Neural crest cell (in vitro differentiated cells): ENCODE results near the gene SLC12A7. TPM values are rescaled to one million over a fixed set of nuclear protein-coding genes. Genes with fewer than 3 reads are reported as not detected.

Experiments used
- DNase-seq: peaks from one replicate; pipeline ENCODE4 v3.0.0; 2021; ENCODE audit warnings: low read depth, mixed read lengths, low spot score
- H3K27ac Mint-ChIP-seq: one replicate; pipeline ENCODE4 v1.8.0; 2021; ENCODE audit warnings: mild to moderate bottlenecking, mixed read lengths; ENCODE audit not compliant: unreplicated experiment
- H3K27me3 Mint-ChIP-seq: 2 replicates; pipeline ENCODE4 v1.8.0; 2021; ENCODE audit warnings: low read depth, mild to moderate bottlenecking, mixed read lengths
- H3K36me3 Mint-ChIP-seq: 2 replicates; pipeline ENCODE4 v1.8.0; 2021; ENCODE audit warnings: low read depth, mild to moderate bottlenecking, mixed read lengths
- H3K4me1 Mint-ChIP-seq: 2 replicates; pipeline ENCODE4 v1.8.0; 2021; ENCODE audit warnings: mixed read lengths
- H3K4me3 Mint-ChIP-seq: one replicate; pipeline ENCODE4 v1.8.0; 2021; ENCODE audit warnings: mild to moderate bottlenecking, mixed read lengths
- H3K9me3 Mint-ChIP-seq: 2 replicates; pipeline ENCODE4 v1.8.0; 2021; ENCODE audit warnings: mixed read lengths
- CTCF ChIP-seq: fragments of 200-600 bp; sonication (generic); conservative IDR thresholded peaks from 2 replicates; pipeline ENCODE4 v1.5.0; 2021; ENCODE audit warnings: antibody characterized with exemption, mild to moderate bottlenecking
- total RNA-seq: library from RNA; stranded (reverse); gene quantifications from 2 replicates; pipeline ENCODE4 v1.2.1, GENCODE V29; 2021

SLC12A7 gene
- total RNA-seq, 1 donor from 2014 or later = 40.7 TPM

GRCh38 chr5:1035421-1036405, 76.2 kb downstream of the SLC12A7 start:
- no peaks in the 10 kb centered on the region for H3K27me3 Mint-ChIP-seq
- H3K27ac Mint-ChIP-seq = no peak overlapping the region
- TF ChIP-seq CTCF = no peak
- peaks cover 16% of the 10 kb centered on the region for H3K36me3 Mint-ChIP-seq
- no peak for DNase-seq
- H3K4me3 Mint-ChIP-seq = no peak overlapping the region
- peaks cover 4% of the 10 kb centered on the region for H3K9me3 Mint-ChIP-seq
- H3K4me1 Mint-ChIP-seq = no peaks in the 10 kb centered on the region

GRCh38 chr5:1034986-1035385, 76.9 kb downstream of the SLC12A7 start:
- Mint-ChIP-seq H3K4me3 (no peak overlapping the region), H3K9me3 (no peaks in the 10 kb centered on the region), H3K4me1 (no peaks in the 10 kb centered on the region), H3K27me3 (no peaks in the 10 kb centered on the region), H3K36me3 (peaks cover 10% of the 10 kb centered on the region), H3K27ac (no peak overlapping the region)
- DNase-seq = no peak
- TF ChIP-seq CTCF = no peak

- TF ChIP-seq CTCF = no peak
- Mint-ChIP-seq H3K4me3 (no peak overlapping the region), H3K4me1 (no peaks in the 10 kb centered on the region), H3K36me3 (peaks cover 7% of the 10 kb centered on the region), H3K9me3 (no peaks in the 10 kb centered on the region), H3K27me3 (no peaks in the 10 kb centered on the region), H3K27ac (no peak overlapping the region)
- no peak for DNase-seq
Observed at GRCh38 chr5:1034421-1034905, 77.4 kb downstream of the SLC12A7 start.

- Mint-ChIP-seq H3K9me3 (no peaks in the 10 kb centered on the region), H3K27ac (peak overlapping the region; percentile 50), H3K36me3 (peaks cover 7% of the 10 kb centered on the region), H3K4me3 (no peak overlapping the region), H3K27me3 (no peaks in the 10 kb centered on the region), H3K4me1 (no peaks in the 10 kb centered on the region)
- TF ChIP-seq CTCF = no peak
- no peak for DNase-seq
Observed at GRCh38 chr5:1033606-1034420, 78.0 kb downstream of the SLC12A7 start.

- Mint-ChIP-seq H3K36me3 (peaks cover 4% of the 10 kb centered on the region), H3K9me3 (no peaks in the 10 kb centered on the region), H3K27ac (no peak overlapping the region), H3K27me3 (no peaks in the 10 kb centered on the region), H3K4me3 (no peak overlapping the region), H3K4me1 (no peaks in the 10 kb centered on the region)
- no peak for TF ChIP-seq CTCF
- no peak for DNase-seq
Observed at GRCh38 chr5:1033178-1033577, 78.7 kb downstream of the SLC12A7 start.
